Epithelial cell of proximal tubule (primary cell): ENCODE measurements around the gene IVL. TPM values are rescaled to one million over a fixed set of nuclear protein-coding genes. Genes with fewer than 3 reads are reported as not detected.

Experiments
- DNase-seq: peaks from one replicate; pipeline ENCODE4 v3.0.0-alpha.2; 2011; ENCODE audit warnings: low read depth
- H3K4me3 ChIP-seq: 2 replicates; pipeline ENCODE4 v1.5.1; 2011; ENCODE audit warnings: low read depth, mild to moderate bottlenecking, low read length
- total RNA-seq: library from RNA; depleted of rRNA; stranded (reverse); fragments of >200 nt; gene quantifications from 2 replicates; pipeline ENCODE4 v1.2.3, GENCODE V29; 2015
- TF ChIP-seq, protein P1 (sequence below): conservative IDR thresholded peaks from 2 replicates; pipeline ENCODE4 v1.5.1; 2012; ENCODE audit warnings: low read depth, mild to moderate bottlenecking, low read length

Gene IVL
- total RNA-seq, 1 donor from 2014 or later = 0.35 TPM

DNA sequence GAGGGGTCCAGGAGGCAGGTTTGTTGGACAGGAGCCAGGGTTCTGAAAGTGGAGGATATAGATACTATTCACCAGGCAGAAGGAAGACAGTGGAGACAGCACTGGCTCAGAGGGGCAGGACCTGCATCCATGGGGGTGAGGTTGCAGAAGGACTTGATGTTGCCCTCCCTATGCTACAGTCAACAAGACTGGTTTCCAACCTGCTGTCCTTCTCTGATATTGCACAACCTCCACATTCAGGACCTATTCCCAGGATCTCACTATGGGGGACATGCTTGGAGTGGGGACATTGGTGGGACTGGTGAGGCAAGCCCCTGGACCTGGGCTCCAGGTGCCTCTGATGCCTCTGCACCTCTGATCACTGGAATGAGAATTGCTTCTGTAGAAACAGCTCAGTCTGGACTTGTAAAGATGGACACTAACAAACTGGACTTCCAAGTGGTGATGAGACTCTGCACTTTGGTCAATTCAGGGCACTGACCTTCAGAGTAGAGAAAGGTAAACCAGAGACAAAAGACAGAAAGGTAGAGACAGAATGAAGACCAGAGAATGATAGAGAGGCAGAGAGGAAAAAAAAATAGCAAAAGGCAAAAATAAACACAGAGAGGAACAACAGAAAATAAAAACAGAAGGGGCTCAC is 28.7 kb upstream of the IVL start:
- no peak overlapping the region for H3K4me3 ChIP-seq
- no peak for DNase-seq
- TF ChIP-seq, protein P1, sequence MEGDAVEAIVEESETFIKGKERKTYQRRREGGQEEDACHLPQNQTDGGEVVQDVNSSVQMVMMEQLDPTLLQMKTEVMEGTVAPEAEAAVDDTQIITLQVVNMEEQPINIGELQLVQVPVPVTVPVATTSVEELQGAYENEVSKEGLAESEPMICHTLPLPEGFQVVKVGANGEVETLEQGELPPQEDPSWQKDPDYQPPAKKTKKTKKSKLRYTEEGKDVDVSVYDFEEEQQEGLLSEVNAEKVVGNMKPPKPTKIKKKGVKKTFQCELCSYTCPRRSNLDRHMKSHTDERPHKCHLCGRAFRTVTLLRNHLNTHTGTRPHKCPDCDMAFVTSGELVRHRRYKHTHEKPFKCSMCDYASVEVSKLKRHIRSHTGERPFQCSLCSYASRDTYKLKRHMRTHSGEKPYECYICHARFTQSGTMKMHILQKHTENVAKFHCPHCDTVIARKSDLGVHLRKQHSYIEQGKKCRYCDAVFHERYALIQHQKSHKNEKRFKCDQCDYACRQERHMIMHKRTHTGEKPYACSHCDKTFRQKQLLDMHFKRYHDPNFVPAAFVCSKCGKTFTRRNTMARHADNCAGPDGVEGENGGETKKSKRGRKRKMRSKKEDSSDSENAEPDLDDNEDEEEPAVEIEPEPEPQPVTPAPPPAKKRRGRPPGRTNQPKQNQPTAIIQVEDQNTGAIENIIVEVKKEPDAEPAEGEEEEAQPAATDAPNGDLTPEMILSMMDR = no peak

DNA sequence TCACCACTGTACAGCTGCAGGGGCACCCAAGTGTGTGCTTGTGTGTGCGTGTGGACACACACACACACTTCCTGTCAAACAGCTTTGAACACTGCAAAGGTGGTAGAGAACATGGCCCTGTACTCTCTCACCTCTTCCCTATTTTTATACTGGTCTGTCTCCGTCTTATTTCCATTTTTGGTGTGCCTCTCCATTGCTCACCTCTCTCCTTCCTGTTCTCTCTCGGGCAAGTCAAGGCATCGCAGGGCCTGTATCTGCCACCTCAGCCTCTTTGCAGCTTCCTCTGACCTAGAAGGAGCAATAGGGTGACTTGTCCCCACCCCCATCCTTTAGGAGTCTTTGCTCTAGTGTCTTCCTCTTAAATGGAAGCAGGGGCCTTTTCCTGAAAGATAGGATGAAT is 28.0 kb upstream of the IVL start:
- no peak for DNase-seq
- no peak overlapping the region for H3K4me3 ChIP-seq

DNA sequence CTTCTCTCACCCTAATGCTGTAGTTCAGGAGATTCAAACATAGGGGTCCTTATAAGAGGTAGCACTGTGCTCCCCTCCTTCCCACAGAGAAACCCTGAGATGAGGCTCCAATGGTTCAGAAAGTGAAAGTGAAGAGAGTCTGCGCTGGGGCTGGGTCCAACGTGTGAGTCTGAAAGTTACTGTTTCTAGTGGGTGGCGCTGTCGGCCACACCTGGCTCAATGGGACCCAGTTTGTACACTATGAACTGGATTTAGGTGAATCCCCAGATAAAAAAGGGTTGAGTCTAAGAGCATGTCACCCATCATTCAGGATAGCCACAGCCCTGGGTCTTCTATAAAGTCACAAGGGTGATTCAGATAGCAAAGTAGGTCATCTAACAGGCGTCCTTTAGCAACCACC is 27.4 kb upstream of the IVL start:
- no peak for DNase-seq
- H3K4me3 ChIP-seq = no peak overlapping the region
- TF ChIP-seq, protein P1 = no peak

More for the DNA sequence above, 28.0 kb upstream of the IVL start:
- TF ChIP-seq, protein P1 = no peak

DNA sequence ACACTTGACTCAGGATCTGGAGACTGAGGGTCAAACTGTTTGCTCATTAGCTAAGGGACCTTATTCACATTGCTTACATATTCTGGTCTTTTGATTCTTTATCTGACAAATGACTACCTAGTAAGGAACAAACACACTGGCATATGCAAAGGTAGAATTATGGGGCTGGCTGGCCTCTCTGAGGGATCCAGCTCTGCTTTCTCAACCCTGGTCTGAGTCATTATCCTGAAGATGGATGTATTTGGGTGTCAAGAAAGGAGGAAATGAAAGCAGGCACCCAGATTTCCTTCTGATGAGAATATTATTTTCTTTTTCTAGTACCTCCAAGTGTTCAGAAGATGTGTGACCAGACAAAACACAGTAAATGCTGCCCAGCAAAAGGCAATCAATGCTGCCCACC is 24.3 kb upstream of the IVL start:
- TF ChIP-seq, protein P1 = no peak
- DNase-seq = no peak
- no peak overlapping the region for H3K4me3 ChIP-seq

DNA sequence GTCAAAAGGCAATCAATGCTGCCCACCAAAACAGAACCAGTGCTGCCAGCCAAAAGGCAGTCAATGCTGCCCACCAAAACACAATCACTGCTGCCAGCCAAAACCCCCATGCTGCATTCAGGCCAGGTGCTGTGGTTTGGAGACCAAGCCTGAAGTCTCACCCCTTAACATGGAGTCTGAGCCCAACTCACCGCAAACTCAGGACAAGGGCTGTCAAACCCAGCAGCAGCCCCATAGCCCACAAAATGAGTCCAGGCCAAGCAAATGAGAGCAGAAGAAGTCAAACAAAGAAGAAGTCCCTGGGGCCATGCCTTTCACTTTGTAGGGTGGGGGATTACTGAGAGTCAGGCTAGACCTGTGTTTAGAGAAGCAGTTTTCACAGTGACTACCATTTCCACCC is 23.8 kb upstream of the IVL start:
- no peak for DNase-seq
- H3K4me3 ChIP-seq = no peak overlapping the region
- TF ChIP-seq, protein P1 = no peak

DNA sequence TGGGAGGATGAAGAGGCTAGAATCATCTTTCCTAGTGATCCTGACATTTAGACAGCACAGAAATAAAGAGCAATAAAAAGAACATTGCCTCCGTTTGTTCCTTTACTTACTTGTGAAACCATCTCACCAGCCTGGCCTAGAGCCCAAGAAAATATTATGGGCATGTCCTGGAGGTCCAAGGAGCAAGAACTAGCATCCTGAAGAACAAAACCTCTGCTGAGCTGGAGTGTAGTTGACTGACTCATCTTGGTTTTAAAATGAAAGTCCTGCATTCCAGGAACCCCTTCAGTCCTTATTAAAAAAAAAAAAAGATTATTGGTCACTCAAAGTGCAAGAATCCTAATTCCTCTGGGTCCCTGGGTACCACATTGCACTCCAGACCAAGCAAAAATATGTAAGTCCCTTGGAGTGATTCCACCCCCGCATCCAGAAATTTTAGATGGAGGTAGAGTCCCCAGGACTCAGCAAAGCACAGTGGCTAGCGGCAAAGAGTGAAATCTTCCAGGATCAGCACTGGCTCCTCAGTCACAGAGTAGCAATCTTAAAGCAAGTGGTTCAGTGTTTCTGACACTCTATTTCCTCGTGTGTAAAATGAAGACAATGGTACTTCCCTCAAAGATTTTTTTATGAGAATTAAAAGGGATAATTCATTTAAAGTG is 23.3 kb upstream of the IVL start:
- no peak overlapping the region for H3K4me3 ChIP-seq
- DNase-seq = no peak
- TF ChIP-seq, protein P1 = no peak

DNA sequence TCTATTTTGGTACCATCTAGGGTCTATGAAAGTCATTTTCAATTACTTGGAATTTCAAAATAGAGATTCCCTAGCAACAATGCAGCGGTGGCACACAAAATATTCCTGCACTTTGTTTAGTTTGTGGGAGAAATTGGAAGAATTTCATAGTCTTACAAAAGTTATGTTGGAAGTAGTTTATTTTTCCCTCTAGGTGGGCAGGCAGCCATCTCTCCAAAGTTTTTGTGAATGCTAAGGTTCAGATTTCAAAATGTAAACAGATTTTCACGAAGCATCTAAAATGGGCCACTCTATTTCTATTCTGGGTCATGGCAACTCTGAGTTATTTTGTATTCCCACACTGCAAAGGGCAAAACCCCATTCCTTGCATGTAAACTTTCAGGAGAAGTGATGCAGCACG is 22.3 kb upstream of the IVL start:
- DNase-seq = no peak
- no peak overlapping the region for H3K4me3 ChIP-seq
- TF ChIP-seq, protein P1 = no peak
